Measurements from ENCODE around the gene SETBP1. TPM values are rescaled to one million over a fixed set of nuclear protein-coding genes. Genes with fewer than 3 reads are reported as not detected.

Gene SETBP1
- total and polyA plus RNA-seq, 9 of the 15 experiments (the other 6 are each of a cell fraction or from before 2014, with no cell fraction given) = under 0.01 to 0.13 (median 0.04) TPM

DNA sequence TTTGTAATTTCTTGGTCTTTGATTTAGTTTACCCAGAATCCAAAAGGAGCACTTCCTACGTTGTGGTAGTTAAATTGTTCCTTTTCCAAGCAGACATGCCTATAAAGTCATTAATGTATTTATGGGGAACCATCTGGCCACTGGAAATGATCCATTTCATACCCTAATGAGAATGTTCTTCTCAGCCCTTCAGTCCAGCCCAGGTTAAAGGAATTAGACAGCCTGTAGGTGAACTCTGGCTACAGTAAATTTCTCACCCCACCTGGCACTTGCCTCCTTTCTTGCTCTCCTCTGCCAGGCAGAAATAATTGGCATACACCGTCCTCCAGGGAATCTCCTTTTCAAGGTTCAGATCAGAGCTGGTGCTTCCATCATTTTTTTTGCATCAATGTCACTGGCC, 121.1 kb downstream of the SETBP1 start (continued):
- TF ChIP-seq, protein P1, sequence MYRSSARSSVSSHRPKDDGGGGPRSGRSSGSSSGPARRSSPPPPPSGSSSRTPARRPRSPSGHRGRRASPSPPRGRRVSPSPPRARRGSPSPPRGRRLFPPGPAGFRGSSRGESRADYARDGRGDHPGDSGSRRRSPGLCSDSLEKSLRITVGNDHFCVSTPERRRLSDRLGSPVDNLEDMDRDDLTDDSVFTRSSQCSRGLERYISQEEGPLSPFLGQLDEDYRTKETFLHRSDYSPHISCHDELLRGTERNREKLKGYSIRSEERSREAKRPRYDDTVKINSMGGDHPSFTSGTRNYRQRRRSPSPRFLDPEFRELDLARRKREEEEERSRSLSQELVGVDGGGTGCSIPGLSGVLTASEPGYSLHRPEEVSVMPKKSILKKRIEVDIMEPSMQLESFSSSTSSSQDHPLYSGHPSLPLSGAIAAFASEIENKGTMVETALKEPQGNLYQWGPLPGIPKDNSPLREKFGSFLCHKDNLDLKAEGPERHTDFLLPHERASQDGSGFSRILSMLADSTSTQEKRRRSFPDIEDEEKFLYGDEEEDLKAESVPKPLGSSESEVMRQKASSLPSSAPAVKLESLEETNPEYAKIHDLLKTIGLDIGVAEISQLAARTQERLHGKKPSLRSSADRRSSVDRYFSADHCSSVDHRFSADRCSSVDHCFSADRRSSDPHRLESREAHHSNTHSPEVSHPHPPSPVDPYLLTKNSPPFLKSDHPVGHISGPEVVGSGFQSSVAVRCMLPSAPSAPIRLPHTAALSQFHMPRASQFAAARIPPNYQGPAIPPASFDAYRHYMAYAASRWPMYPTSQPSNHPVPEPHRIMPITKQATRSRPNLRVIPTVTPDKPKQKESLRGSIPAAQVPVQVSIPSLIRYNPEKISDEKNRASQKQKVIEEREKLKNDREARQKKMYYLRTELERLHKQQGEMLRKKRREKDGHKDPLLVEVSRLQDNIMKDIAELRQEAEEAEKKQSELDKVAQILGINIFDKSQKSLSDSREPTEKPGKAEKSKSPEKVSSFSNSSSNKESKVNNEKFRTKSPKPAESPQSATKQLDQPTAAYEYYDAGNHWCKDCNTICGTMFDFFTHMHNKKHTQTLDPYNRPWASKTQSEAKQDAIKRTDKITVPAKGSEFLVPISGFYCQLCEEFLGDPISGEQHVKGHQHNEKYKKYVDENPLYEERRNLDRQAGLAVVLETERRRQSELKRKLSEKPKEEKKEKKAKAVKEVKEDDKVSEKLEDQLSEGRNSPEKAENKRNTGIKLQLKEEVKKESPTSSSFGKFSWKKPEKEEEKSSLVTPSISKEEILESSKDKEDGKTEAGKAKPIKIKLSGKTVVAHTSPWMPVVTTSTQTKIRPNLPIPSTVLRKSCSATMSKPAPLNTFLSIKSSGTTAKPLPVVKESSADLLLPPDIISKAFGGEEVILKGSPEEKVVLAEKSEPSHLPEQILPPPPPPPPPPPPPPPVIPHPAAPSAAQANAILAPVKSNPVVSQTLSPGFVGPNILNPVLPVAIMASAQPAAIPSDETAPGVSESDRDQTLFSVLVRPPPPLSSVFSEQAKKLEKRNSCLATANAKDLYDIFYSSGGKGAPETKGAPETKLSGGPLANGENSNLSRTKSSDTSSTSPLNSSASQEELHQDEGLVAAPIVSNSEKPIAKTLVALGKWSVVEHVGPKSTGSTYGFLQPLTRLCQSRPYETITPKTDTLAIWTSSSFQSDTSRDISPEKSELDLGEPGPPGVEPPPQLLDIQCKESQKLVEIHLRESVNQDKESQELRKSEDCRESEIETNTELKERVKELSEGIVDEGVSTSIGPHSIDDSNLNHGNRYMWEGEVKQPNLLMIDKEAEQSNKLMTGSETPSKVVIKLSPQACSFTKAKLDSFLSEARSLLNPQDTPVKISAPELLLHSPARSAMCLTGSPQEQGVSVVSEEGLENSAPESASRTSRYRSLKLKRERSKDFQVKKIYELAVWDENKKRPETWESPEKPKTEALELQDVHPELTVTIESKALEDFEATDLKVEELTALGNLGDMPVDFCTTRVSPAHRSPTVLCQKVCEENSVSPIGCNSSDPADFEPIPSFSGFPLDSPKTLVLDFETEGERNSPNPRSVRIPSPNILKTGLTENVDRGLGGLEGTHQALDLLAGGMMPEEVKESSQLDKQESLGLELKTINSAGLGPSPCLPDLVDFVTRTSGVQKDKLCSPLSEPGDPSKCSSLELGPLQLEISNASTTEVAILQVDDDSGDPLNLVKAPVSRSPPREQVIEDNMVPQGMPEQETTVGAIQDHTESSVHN (IDR thresholded peaks at IDR 0.05; ENCODE audit: borderline replicate concordance in 1 of 2, low read depth in 1 of 2) = no peak
- TF ChIP-seq, protein P2, sequence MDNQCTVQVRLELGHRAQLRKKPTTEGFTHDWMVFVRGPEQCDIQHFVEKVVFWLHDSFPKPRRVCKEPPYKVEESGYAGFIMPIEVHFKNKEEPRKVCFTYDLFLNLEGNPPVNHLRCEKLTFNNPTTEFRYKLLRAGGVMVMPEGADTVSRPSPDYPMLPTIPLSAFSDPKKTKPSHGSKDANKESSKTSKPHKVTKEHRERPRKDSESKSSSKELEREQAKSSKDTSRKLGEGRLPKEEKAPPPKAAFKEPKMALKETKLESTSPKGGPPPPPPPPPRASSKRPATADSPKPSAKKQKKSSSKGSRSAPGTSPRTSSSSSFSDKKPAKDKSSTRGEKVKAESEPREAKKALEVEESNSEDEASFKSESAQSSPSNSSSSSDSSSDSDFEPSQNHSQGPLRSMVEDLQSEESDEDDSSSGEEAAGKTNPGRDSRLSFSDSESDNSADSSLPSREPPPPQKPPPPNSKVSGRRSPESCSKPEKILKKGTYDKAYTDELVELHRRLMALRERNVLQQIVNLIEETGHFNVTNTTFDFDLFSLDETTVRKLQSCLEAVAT (IDR thresholded peaks at IDR 0.05) = no peak
- TF ChIP-seq, protein P3, sequence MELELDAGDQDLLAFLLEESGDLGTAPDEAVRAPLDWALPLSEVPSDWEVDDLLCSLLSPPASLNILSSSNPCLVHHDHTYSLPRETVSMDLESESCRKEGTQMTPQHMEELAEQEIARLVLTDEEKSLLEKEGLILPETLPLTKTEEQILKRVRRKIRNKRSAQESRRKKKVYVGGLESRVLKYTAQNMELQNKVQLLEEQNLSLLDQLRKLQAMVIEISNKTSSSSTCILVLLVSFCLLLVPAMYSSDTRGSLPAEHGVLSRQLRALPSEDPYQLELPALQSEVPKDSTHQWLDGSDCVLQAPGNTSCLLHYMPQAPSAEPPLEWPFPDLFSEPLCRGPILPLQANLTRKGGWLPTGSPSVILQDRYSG (tag; conservative IDR thresholded peaks at IDR 0.05; ENCODE audit: low read depth) = no peak
- TF ChIP-seq, protein P4, sequence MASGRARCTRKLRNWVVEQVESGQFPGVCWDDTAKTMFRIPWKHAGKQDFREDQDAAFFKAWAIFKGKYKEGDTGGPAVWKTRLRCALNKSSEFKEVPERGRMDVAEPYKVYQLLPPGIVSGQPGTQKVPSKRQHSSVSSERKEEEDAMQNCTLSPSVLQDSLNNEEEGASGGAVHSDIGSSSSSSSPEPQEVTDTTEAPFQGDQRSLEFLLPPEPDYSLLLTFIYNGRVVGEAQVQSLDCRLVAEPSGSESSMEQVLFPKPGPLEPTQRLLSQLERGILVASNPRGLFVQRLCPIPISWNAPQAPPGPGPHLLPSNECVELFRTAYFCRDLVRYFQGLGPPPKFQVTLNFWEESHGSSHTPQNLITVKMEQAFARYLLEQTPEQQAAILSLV (tag; IDR thresholded peaks at IDR 0.05) = no peak
- TF ChIP-seq SIRT6 (IDR thresholded peaks at IDR 0.05; ENCODE audit: low read depth, low read length) (no peak), CHCHD3 (CRISPR knock-in tag; IDR thresholded peaks at IDR 0.05) (no peak), NR1H2 (CRISPR knock-in tag; IDR thresholded peaks at IDR 0.05) (no peak)
